HEK293 (cell line): Measurements from ENCODE around the gene SLC22A3.

Experiments
- CTCF ChIA-PET: fragments of 350-600 bp; formaldehyde crosslinking; extraction: SDS; loops from one replicate; lab custom pipeline; 2021; ENCODE audit warnings: antibody characterized with exemption; lab: Yijun Ruan, JAX
- POLR2A ChIA-PET: fragments of 300-600 bp; formaldehyde crosslinking; extraction: SDS; loops from one replicate; lab custom pipeline; 2020; ENCODE audit warnings: antibody characterized with exemption, inconsistent platforms; lab: Yijun Ruan, JAX
- H3K27ac ChIP-seq: fragments of 200-500 bp; sonication (Bioruptor generic); 2 replicates; pipeline ENCODE4 v1.5.1; 2014; ENCODE audit warnings: low read depth, low read length, control low read depth, inconsistent platforms; ENCODE audit errors: extremely low read depth
- H3K36me3 ChIP-seq, 2 experiments: fragments of 200-500 bp in 1 of 2; sonication (Bioruptor generic) in 1 of 2; 1 replicate in 1 of 2; 2 replicates in 1 of 2; pipeline ENCODE4 v1.5.1; 2014 to 2017; ENCODE audit warnings: inconsistent platforms in 2 of 2, low read length in 2 of 2; ENCODE audit not compliant: control insufficient read depth in 2 of 2, insufficient read depth in 1 of 2
- H3K4me1 ChIP-seq: fragments of 200-500 bp; sonication (Bioruptor generic); 2 replicates; pipeline ENCODE4 v1.5.1; 2014; ENCODE audit warnings: mild to moderate bottlenecking, low read length, inconsistent platforms; ENCODE audit not compliant: control insufficient read depth, insufficient read depth
- H3K4me3 ChIP-seq: 2 replicates; pipeline ENCODE4 v1.5.1; 2011; ENCODE audit warnings: low read depth, mild to moderate bottlenecking, control low read depth, low read length, moderate library complexity
- H3K9me3 ChIP-seq: fragments of 200-500 bp; sonication (Bioruptor generic); 2 replicates; pipeline ENCODE4 v1.5.1; 2014; ENCODE audit warnings: low read depth, low read length, inconsistent platforms; ENCODE audit not compliant: control insufficient read depth, insufficient read depth
- GFI1B ChIP-seq: fragments of 450-650 bp; formaldehyde crosslinking; IDR thresholded peaks from 2 replicates; pipeline ENCODE4 v1.5.1; 2016; ENCODE audit warnings: missing biosample characterization, missing genetic modification characterization
- HIC1 ChIP-seq: fragments of 450-650 bp; formaldehyde crosslinking; IDR thresholded peaks from 2 replicates; pipeline ENCODE4 v1.5.1; 2016; ENCODE audit warnings: missing biosample characterization, missing genetic modification characterization
- HOXC10 ChIP-seq: sonication (generic); formaldehyde crosslinking; IDR thresholded peaks from 2 replicates; pipeline ENCODE4 v1.8.1; 2023; ENCODE audit warnings: mild to moderate bottlenecking, missing genetic modification reagents
- HOXD13 ChIP-seq: sonication (generic); formaldehyde crosslinking; IDR thresholded peaks from 2 replicates; pipeline ENCODE4 v1.8.0; 2022; ENCODE audit warnings: missing genetic modification reagents, borderline replicate concordance
- OVOL3 ChIP-seq: fragments of 450-650 bp; formaldehyde crosslinking; IDR thresholded peaks from 2 replicates; pipeline ENCODE4 v1.5.1; 2016; ENCODE audit warnings: missing biosample characterization, missing genetic modification characterization
- TCF7L2 ChIP-seq: IDR thresholded peaks from 2 replicates; pipeline ENCODE4 v1.6.1; 2011; ENCODE audit warnings: low read depth, mild to moderate bottlenecking, inconsistent platforms, low read length, moderate library complexity, borderline replicate concordance
- ZBTB8A ChIP-seq: fragments of 450-650 bp; formaldehyde crosslinking; IDR thresholded peaks from 2 replicates; pipeline ENCODE4 v1.5.1; 2016; ENCODE audit warnings: missing biosample characterization, missing genetic modification characterization
- ZFP37 ChIP-seq: fragments of 450-650 bp; formaldehyde crosslinking; IDR thresholded peaks from 2 replicates; pipeline ENCODE4 v1.5.1; 2016; ENCODE audit warnings: missing biosample characterization, missing genetic modification characterization
- ZIC2 ChIP-seq: fragments of 450-650 bp; formaldehyde crosslinking; IDR thresholded peaks from 2 replicates; pipeline ENCODE4 v1.5.1; 2016; ENCODE audit warnings: missing biosample characterization, missing genetic modification characterization
- ZNF10 ChIP-seq: fragments of 450-650 bp; formaldehyde crosslinking; IDR thresholded peaks from 2 replicates; pipeline ENCODE4 v1.5.1; 2017; ENCODE audit warnings: missing biosample characterization, missing genetic modification characterization
- ZNF121 ChIP-seq: fragments of 450-650 bp; formaldehyde crosslinking; IDR thresholded peaks from 2 replicates; pipeline ENCODE4 v1.5.1; 2016; ENCODE audit warnings: missing biosample characterization, missing genetic modification characterization
- ZNF202 ChIP-seq: fragments of 450-650 bp; formaldehyde crosslinking; IDR thresholded peaks from 2 replicates; pipeline ENCODE4 v1.5.1; 2016; ENCODE audit warnings: missing biosample characterization, missing genetic modification characterization, borderline replicate concordance
- ZNF24 ChIP-seq: fragments of 450-650 bp; formaldehyde crosslinking; IDR thresholded peaks from 2 replicates; pipeline ENCODE4 v1.5.1; 2016; ENCODE audit warnings: missing biosample characterization, missing genetic modification characterization
- ZNF26 ChIP-seq: fragments of 450-650 bp; formaldehyde crosslinking; IDR thresholded peaks from 2 replicates; pipeline ENCODE4 v1.5.1; 2016; ENCODE audit warnings: missing biosample characterization, missing genetic modification characterization
- ZNF324 ChIP-seq: fragments of 450-650 bp; formaldehyde crosslinking; IDR thresholded peaks from 2 replicates; pipeline ENCODE4 v1.5.1; 2016; ENCODE audit warnings: missing biosample characterization, missing genetic modification characterization
- ZNF426 ChIP-seq: fragments of 450-650 bp; formaldehyde crosslinking; IDR thresholded peaks from 2 replicates; pipeline ENCODE4 v1.5.1; 2017; ENCODE audit warnings: missing biosample characterization, missing genetic modification characterization, mild to moderate bottlenecking, inconsistent platforms, moderate library complexity
- ZNF488 ChIP-seq: fragments of 450-650 bp; formaldehyde crosslinking; IDR thresholded peaks from 2 replicates; pipeline ENCODE4 v1.5.1; 2016; ENCODE audit warnings: missing biosample characterization, missing genetic modification characterization
- ZNF521 ChIP-seq: fragments of 450-650 bp; formaldehyde crosslinking; IDR thresholded peaks from 2 replicates; pipeline ENCODE4 v1.5.1; 2017; ENCODE audit warnings: missing biosample characterization, mild to moderate bottlenecking, missing genetic modification characterization
- ZNF560 ChIP-seq: fragments of 450-650 bp; formaldehyde crosslinking; IDR thresholded peaks from 2 replicates; pipeline ENCODE4 v1.5.1; 2017; ENCODE audit warnings: missing biosample characterization, missing genetic modification characterization, borderline replicate concordance
- ZNF571 ChIP-seq: fragments of 450-650 bp; formaldehyde crosslinking; IDR thresholded peaks from 2 replicates; pipeline ENCODE4 v1.5.0; 2017; ENCODE audit warnings: missing biosample characterization, missing genetic modification characterization
- ZNF596 ChIP-seq: fragments of 450-650 bp; IDR thresholded peaks from 2 replicates; pipeline ENCODE4 v1.5.0; 2018; ENCODE audit warnings: missing biosample characterization, mild to moderate bottlenecking, missing genetic modification characterization, moderate library complexity
- ZNF600 ChIP-seq: fragments of 450-650 bp; formaldehyde crosslinking; IDR thresholded peaks from 2 replicates; pipeline ENCODE4 v1.5.1; 2016; ENCODE audit warnings: missing biosample characterization, missing genetic modification characterization
- ZNF624 ChIP-seq: fragments of 450-650 bp; formaldehyde crosslinking; IDR thresholded peaks from 2 replicates; pipeline ENCODE4 v1.5.1; 2017; ENCODE audit warnings: missing biosample characterization, missing genetic modification characterization
- ZNF658 ChIP-seq: fragments of 450-650 bp; formaldehyde crosslinking; IDR thresholded peaks from 2 replicates; pipeline ENCODE4; 2016; ENCODE audit warnings: missing biosample characterization, missing genetic modification characterization
- ZNF692 ChIP-seq: fragments of 450-650 bp; formaldehyde crosslinking; IDR thresholded peaks from 2 replicates; pipeline ENCODE4 v1.5.1; 2016; ENCODE audit warnings: missing biosample characterization, missing genetic modification characterization
- ZNF837 ChIP-seq: fragments of 450-650 bp; formaldehyde crosslinking; IDR thresholded peaks from 2 replicates; pipeline ENCODE4 v1.5.1; 2016; ENCODE audit warnings: missing biosample characterization, missing genetic modification characterization

Gene SLC22A3

GRCh38 chr6:160438481-160438880 is 90.3 kb downstream of the SLC22A3 start:
- H3K27ac ChIP-seq = no peak overlapping the region
- no peaks in the 10 kb centered on the region for H3K9me3 ChIP-seq
- H3K4me3 ChIP-seq = no peak overlapping the region
- TF ChIP-seq HIC1 (tag by site-specific recombination) (no peak), ZNF658 (tag by site-specific recombination) (no peak), ZFP37 (tag by site-specific recombination) (no peak), ZNF600 (tag by site-specific recombination) (no peak), OVOL3 (tag by site-specific recombination) (no peak), ZNF560 (tag by site-specific recombination) (no peak), ZNF202 (tag by site-specific recombination) (no peak), ZNF121 (tag by site-specific recombination) (no peak), ZNF26 (tag by site-specific recombination) (no peak), HOXC10 (CRISPR knock-in tag) (no peak), ZNF24 (tag by site-specific recombination) (no peak)
- H3K4me1 ChIP-seq = no peaks in the 10 kb centered on the region
- no peaks in the 10 kb centered on the region for H3K36me3 ChIP-seq
- CTCF ChIA-PET = interaction anchor here (2.5 kb wide), 1 partner anchor 17 kb away, joined by 7 read pairs; no protein-coding TSS in a partner anchor
- POLR2A ChIA-PET = no interaction called here

GRCh38 chr6:160439751-160440150 is 91.6 kb downstream of the SLC22A3 start:
- Histone ChIP-seq H3K9me3 (no peaks in the 10 kb centered on the region), H3K27ac (no peak overlapping the region), H3K4me1 (no peaks in the 10 kb centered on the region), H3K36me3 (no peaks in the 10 kb centered on the region)
- ChIA-PET CTCF (interaction anchor here (2.5 kb wide), 1 partner anchor 16 kb away, joined by 7 read pairs; no protein-coding TSS in a partner anchor), POLR2A (no interaction called here)
- TF ChIP-seq ZNF596 (no peak), ZNF488 (tag by site-specific recombination) (no peak), ZNF426 (tag by site-specific recombination) (no peak), ZBTB8A (tag by site-specific recombination) (no peak), ZNF837 (tag by site-specific recombination) (no peak), GFI1B (tag by site-specific recombination) (no peak)
- TF ChIP-seq, all 188 proteins: peak for 0
- no peak overlapping the region for H3K4me3 ChIP-seq

- ChIA-PET POLR2A (no interaction called here), CTCF (interaction anchor here (1.9 kb wide), 1 partner anchor 14 kb away, joined by 9 read pairs; no protein-coding TSS in a partner anchor)
- no peak overlapping the region for H3K27ac ChIP-seq
- TF ChIP-seq ZNF692 (tag by site-specific recombination) (no peak), ZIC2 (no peak), ZNF571 (tag by site-specific recombination) (no peak), ZNF10 (no peak), HOXD13 (CRISPR knock-in tag) (no peak), TCF7L2 (no peak), ZNF324 (no peak), ZNF624 (no peak), ZNF521 (no peak)
- H3K4me3 ChIP-seq = no peak overlapping the region
- no peaks in the 10 kb centered on the region for H3K36me3 ChIP-seq
- H3K9me3 ChIP-seq = no peaks in the 10 kb centered on the region
- no peaks in the 10 kb centered on the region for H3K4me1 ChIP-seq
Observed at GRCh38 chr6:160442151-160442550, 94.0 kb downstream of the SLC22A3 start.
